Keratinocyte (primary cell): ENCODE results near the gene SUSD4. TPM values are rescaled to one million over a fixed set of nuclear protein-coding genes. Genes with fewer than 3 reads are reported as not detected.

Experiments used
- DNase-seq: peaks from one replicate; pipeline ENCODE4 v3.0.0-alpha.2; 2011; ENCODE audit warnings: low read depth, missing footprints, low spot score
- FAIRE-seq: peaks from 2 replicates; lab custom pipeline; 2011; peaks lifted over from hg19 to GRCh38; lab: Jason Lieb, UNC
- H2AFZ ChIP-seq: 2 replicates; pipeline ENCODE4 v1.6.0; 2012; ENCODE audit warnings: low read length, control low read depth, inconsistent platforms; ENCODE audit not compliant: control insufficient read depth
- H3K27ac ChIP-seq: 2 replicates; pipeline ENCODE4 v1.5.1; 2011; ENCODE audit warnings: low read length; ENCODE audit not compliant: control insufficient read depth, insufficient read depth
- H3K27me3 ChIP-seq: 3 replicates; pipeline ENCODE4 v1.6.0; 2011; ENCODE audit warnings: low read length; ENCODE audit not compliant: control insufficient read depth, insufficient read depth; ENCODE audit errors: extremely low read depth
- H3K36me3 ChIP-seq, 2 experiments: 2 replicates in 1 of 2; 3 replicates in 1 of 2; pipeline ENCODE4 v1.5.1; 2011; ENCODE audit warnings: low read length in 2 of 2, mild to moderate bottlenecking in 1 of 2; ENCODE audit not compliant: control insufficient read depth in 2 of 2, insufficient read depth in 2 of 2; ENCODE audit errors: extremely low read depth in 1 of 2
- H3K4me1 ChIP-seq: 3 replicates; pipeline ENCODE4 v1.5.1; 2011; ENCODE audit warnings: low read length; ENCODE audit not compliant: control insufficient read depth, insufficient read depth; ENCODE audit errors: extremely low read depth
- H3K4me2 ChIP-seq: 3 replicates; pipeline ENCODE4 v1.6.0; 2011; ENCODE audit warnings: low read depth, low read length; ENCODE audit not compliant: control insufficient read depth, insufficient read depth; ENCODE audit errors: extremely low read depth
- H3K4me3 ChIP-seq, 3 experiments: fragments of 200-600 bp in 1 of 3; sonication (generic) in 1 of 3; 2 replicates in 2 of 3; 3 replicates in 1 of 3; pipeline ENCODE4 v1.5.1; 2011 to 2016; ENCODE audit warnings: low read length in 3 of 3, mild to moderate bottlenecking in 3 of 3, control low read depth in 2 of 3, inconsistent platforms in 1 of 3, low read depth in 1 of 3, mixed read lengths in 1 of 3, mixed run types in 1 of 3, moderate library complexity in 1 of 3; ENCODE audit not compliant: control insufficient read depth in 2 of 3, insufficient read depth in 2 of 3; ENCODE audit errors: extremely low read depth in 1 of 3
- H3K79me2 ChIP-seq: 2 replicates; pipeline ENCODE4 v1.6.0; 2012; ENCODE audit warnings: low read length; ENCODE audit not compliant: control insufficient read depth, insufficient read depth
- H3K9ac ChIP-seq: 3 replicates; pipeline ENCODE4 v1.6.0; 2011; ENCODE audit warnings: low read length; ENCODE audit not compliant: control insufficient read depth, insufficient read depth; ENCODE audit errors: extremely low read depth
- H3K9me1 ChIP-seq: 3 replicates; pipeline ENCODE4 v1.6.0; 2011; ENCODE audit warnings: low read length; ENCODE audit not compliant: control insufficient read depth, insufficient read depth; ENCODE audit errors: extremely low read depth
- H3K9me3 ChIP-seq: 2 replicates; pipeline ENCODE4 v1.5.1; 2012; ENCODE audit warnings: low read depth, low read length; ENCODE audit not compliant: control insufficient read depth
- H4K20me1 ChIP-seq: 3 replicates; pipeline ENCODE4 v1.6.0; 2011; ENCODE audit warnings: low read length; ENCODE audit not compliant: control insufficient read depth, insufficient read depth; ENCODE audit errors: extremely low read depth
- CTCF ChIP-seq, 3 experiments: IDR thresholded peaks in 1 of 3; conservative IDR thresholded peaks in 1 of 3; optimal IDR thresholded peaks in 1 of 3; 2 replicates in 2 of 3; 3 replicates in 1 of 3; pipeline versions ENCODE3 to v1.5.1; 2011; ENCODE audit warnings: low read length in 3 of 3, mild to moderate bottlenecking in 3 of 3, moderate library complexity in 2 of 3, control low read depth in 1 of 3, inconsistent platforms in 1 of 3; ENCODE audit not compliant: insufficient read depth in 2 of 3; ENCODE audit errors: extremely low read depth in 1 of 3
- EZH2 ChIP-seq: IDR thresholded peaks from one replicate; pipeline ENCODE4 v1.6.1; 2012; ENCODE audit warnings: inconsistent platforms, mild to moderate bottlenecking, low read length, moderate library complexity
- dilution Hi-C: fragments of 300-500 bp; cut with MboI; formaldehyde crosslinking; loops from one replicate; pipeline ENCODE4 v1.7.0; 2020; ENCODE audit warnings: low sequenced_read_pairs; ENCODE audit not compliant: extremely low pct_ligation_motif_present
- polyA plus RNA-seq, 5 experiments: library from polyadenylated mRNA; depleted of rRNA in 3 of 5; stranded (reverse) in 3 of 5; stranded (forward) in 1 of 5; unstranded in 1 of 5; fragments of >200 nt; gene quantifications; 1 replicate in 1 of 5; 2 replicates in 3 of 5; 3 replicates in 1 of 5; pipeline versions ENCODE4 v1.2.1 to v1.2.3, GENCODE V29; 2011 to 2012; ENCODE audit warnings: missing spikeins in 2 of 5, low read depth in 1 of 5, low replicate concordance in 1 of 5

Gene SUSD4
- polyA plus RNA-seq, 1 donor (not counting 4 experiments of a cell fraction or from before 2014, with no cell fraction given) = 1.6 TPM

GRCh38 chr1:223312273-223312672 is 51.7 kb downstream of the SUSD4 start:
- no peak overlapping the region for H3K4me2 ChIP-seq
- H3K36me3 ChIP-seq = no peaks in the 10 kb centered on the region
- no peaks in the 10 kb centered on the region for H3K9me1 ChIP-seq
- H3K4me1 ChIP-seq = no peaks in the 10 kb centered on the region
- dilution Hi-C loops = no loop called here
- TF ChIP-seq CTCF (optimal IDR thresholded peaks at IDR 0.05 in 1 of 3, IDR thresholded peaks at IDR 0.05 in 1 of 3, conservative IDR thresholded peaks at IDR 0.05 in 1 of 3; ENCODE audit: extremely low read depth in 1 of 3, insufficient read depth in 2 of 3, low read length in 3 of 3) (no peak), EZH2 (no peak)
- H3K27ac ChIP-seq = no peak overlapping the region
- H3K9me3 ChIP-seq = no peaks in the 10 kb centered on the region
- FAIRE-seq = no peak
- H3K9ac ChIP-seq = no peak overlapping the region
- H3K27me3 ChIP-seq = peaks cover 3% of the 10 kb centered on the region
- no peaks in the 10 kb centered on the region for H3K79me2 ChIP-seq
- no peak overlapping the region for H2AFZ ChIP-seq
- H4K20me1 ChIP-seq = no peaks in the 10 kb centered on the region
- no peak overlapping the region for H3K4me3 ChIP-seq
- no peak for DNase-seq

DNA sequence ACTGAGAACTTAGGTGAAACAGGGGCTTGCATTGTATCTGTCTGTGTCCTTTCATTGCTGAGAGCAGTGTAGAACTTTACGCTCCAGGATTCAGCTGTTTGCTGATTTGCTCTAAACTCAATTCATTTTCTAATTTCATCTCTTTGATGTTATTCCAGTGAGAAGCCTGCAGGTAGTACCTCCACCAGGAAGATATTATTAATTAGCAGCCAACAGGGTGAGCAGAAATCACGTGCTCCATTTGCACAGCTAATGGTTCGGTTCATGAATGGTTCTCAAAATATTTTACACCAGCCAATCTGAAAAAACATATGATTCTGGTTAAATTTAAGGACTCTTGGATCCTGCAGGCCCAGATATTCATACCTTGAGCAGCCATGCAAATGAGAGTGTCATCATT is 52.1 kb downstream of the SUSD4 start:
- TF ChIP-seq EZH2 (no peak), CTCF (optimal IDR thresholded peaks at IDR 0.05 in 1 of 3, IDR thresholded peaks at IDR 0.05 in 1 of 3, conservative IDR thresholded peaks at IDR 0.05 in 1 of 3; ENCODE audit: extremely low read depth in 1 of 3, insufficient read depth in 2 of 3, low read length in 3 of 3) (no peak)
- Histone ChIP-seq H3K4me1 (no peaks in the 10 kb centered on the region), H3K36me3 (no peaks in the 10 kb centered on the region), H3K4me2 (no peak overlapping the region), H3K9me3 (no peaks in the 10 kb centered on the region), H3K27me3 (peaks cover 3% of the 10 kb centered on the region), H2AFZ (no peak overlapping the region), H3K9me1 (no peaks in the 10 kb centered on the region), H3K9ac (no peak overlapping the region), H4K20me1 (no peaks in the 10 kb centered on the region), H3K27ac (no peak overlapping the region), H3K4me3 (no peak overlapping the region), H3K79me2 (no peaks in the 10 kb centered on the region)
- dilution Hi-C loops = no loop called here
- FAIRE-seq = no peak
- no peak for DNase-seq
